HuH-7.5 (cell line): ENCODE results near the gene HNRNPF.

Source experiments
- DNase-seq: peaks from one replicate; pipeline ENCODE4 v3.0.0; 2011; ENCODE audit warnings: low spot score

The HNRNPF gene

DNA sequence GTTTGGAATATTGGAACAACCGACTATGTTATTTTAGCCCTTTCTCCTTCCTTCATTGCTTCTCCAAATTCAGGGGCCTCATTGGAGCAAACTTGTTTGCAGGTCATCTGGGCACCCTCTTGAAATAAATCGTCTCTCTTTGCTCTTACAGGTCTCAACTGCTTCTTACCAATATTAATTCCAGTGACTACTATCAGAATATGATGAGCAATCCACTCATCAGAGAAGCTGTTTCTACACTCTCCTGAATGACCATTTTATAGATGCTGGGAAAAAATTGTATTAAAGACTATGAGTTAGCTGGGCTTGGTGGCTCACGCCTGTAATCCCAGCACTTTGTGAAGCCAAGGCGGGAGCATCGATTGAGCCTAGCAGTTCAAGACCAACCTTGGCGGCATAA lies 12.5 kb upstream of the HNRNPF start:
- DNase-seq, result no peak

DNA sequence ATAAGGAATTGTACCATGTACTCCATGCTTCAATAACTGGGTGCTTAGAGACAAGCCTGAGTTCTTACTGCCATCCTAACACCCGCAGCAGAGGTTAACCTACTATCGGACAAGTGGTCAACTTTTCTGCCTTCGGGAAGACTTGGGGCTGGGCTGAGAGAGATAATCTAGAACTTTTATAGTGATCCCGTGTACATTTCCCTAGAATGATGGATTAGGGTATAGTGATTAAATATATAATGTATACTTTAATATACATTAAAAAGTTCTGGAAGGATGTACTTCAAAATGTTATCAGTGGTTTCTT lies 12.2 kb upstream of the HNRNPF start:
- no peak for DNase-seq

DNA sequence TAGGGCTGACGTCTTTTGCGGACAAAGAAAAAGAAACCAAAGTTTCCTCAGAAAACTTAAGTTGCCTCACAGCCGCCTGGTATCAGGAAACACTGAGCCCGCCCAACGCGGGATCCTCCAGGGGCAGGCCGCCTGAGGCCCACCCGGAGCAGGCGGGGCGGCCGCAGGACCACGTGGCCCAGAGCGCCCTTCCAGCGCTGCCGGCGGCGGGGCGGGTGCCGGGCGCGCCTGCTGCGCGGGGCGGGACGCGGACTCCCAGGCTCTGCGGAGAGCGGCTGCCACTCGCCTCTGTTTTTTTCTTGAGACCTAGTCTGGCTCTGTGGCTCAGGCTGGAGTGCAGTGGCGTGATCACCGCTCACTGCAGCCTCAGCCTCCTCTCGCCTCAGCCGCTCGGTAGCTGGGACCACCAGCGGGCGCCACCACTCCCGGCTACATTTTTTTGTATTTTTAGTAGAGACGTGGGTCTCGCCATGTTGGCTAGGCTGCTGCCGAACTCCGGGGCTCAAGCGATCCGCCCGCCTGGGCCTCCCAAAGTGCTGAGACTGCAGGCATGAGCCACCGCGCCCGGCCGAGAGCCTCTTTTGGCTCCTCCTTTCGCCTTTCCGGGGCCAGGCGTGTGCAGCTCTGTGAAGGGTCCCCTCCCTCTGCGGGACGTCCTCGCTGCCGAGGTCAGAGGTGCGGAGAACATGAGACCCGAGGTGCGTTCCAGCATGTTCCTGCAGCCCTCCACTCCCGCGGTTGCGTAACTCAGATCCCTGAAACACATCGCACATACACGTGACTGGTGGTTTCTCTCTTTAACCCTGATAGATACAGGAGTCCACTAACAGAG lies 11.6 kb upstream of the HNRNPF start:
- DNase-seq, result peak; percentile 55

DNA sequence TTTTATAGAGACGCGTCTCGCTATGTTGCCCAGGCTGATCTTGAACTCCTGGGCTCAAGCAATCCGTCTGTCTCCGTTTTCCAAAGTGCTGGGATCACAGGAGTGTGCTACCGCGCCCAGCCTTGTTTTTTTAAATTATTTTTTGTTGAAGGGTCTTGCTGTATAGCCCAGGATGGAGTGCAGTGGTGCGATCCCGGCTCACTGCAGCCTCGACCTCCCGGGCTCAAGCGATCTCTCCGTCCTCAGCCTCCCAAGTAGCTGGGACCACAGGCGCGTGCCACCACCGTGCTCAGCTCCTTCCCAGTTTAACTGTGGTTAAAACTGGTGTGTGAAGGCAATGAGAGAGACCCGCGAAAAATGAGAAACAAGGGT lies 11.0 kb upstream of the HNRNPF start:
- DNase-seq, result no peak

DNA sequence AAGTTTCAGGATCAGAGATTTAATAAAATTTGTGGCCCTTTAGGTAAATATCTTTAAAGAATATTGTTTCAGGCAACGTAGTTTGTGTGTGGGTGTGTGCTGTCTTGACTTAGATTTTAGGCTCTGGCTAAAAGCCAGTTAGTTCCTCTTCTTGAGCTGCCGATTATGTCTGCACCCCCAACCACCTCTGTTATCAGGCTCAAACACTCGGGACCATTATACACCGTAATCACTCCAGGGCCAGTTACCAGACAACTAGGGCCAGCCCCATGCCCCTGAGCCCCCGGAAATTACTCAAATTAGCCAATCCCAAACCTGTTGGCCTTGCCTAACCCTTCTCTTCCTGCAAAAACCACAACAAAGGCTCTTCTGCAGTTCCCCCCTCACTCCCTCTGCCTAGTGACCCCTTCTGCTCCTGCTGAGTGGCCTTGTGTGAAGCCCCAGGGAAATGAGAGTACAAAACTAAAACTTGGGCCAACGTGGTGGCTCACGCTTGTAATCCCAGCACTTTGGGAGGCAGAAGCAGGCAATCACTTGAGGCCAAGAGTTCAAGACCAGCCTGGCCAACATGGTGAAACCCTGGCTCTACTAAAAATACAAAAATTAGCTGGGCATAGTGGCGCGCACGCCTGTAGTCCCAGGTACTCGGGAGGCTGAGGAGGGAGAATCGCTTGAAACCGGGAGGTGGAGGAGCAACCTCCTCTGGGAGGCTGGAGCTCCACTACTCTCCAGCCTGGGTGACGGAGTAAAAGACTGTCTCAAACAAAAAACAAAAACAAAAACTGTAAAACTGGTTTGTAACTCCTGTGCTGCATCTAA lies 9.2 kb upstream of the HNRNPF start:
- DNase-seq, result no peak

DNA sequence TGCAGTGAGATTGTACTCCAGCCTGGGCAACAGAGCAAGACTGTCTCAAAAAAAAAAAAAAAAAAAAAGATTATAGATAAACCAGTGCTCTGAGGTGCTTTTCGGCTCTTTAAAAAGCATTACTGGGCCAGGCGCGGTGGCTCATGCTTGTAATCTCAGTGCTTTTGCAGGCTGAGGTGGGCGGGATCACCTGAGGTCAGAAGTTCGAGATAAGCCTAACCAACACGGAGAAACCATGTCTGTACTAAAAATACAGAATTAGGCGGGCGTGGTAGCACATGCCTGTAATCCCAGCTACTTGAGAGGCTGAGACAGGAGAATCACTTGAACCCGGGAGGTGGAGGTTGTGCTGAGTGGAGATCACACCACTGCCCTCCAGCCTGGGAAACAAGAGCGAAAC lies 6.6 kb upstream of the HNRNPF start:
- no peak for DNase-seq

DNA sequence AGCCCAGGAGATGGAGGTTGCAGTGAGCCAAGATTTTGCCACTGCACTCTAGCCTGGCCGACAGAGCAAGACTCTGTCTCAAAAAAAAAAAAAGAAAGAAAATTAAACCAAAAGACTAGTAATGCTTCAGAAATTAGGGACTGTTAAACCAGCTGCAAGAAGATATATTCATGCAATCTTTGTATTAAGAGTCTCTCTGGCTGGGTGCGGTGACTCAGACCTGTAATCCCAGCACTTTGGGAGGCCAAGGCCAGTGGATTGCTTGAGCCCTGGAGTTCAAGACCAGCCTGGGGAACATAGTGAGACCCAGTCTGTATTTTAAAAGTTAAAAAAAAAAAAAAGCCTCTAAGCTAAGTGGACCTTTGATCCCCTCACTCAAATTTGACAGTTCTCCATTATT lies 2.5 kb upstream of the HNRNPF start:
- no peak for DNase-seq

DNA sequence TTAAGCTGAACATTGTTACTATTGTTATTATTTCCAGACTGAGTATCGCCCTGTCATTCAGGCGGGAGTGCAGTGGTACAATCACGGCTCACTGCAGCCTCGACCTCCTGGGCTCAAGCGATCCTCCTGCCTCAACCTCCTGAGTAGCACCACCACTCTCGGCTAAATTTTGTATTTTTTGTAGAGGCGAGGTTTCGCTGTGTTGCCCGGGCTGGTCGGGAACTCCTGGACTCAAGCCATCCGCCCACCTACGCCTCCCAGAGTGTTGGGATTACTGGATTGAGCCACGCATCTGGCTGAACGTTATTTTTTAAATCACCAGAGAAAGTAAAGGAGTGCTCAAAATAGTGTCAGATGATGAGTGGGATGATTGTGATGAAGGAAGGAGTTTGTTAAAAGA lies 1.4 kb upstream of the HNRNPF start:
- DNase-seq, result no peak

DNA sequence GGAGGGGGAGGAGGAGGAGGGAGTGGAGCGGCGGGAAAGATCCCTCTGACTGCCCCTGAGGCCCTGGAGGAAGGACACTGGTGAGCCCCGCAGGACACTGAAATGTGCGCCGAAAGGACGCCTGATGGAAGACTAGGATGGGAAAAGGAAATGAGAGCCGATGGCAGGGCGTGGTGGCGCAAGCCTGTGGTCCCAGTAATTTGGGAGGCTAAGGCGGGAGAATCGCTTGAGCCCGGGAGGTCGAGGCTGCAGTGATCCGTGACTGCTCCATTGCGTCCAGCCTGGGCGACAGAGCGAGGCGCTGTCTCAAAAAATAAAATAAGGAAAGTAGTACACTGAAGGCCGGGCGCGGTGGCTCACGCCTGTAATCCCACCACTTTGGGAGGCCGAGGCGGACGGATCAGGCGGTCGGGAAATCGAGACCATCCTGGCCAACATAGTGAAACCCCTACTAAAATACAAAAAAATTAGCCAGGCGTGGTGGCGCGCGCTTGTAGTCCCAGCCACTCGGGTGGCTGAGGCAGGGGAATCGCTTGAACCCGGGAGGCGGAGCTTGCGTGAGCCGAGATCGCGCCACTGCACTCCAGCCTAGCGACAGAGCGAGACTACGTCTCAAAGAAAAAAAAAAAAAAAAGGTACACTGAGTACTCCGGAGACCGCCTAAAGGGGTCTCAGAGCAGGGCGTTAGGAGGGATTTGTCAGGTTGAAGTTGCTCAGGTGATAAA lies 561 bp upstream of the HNRNPF start:
- no peak for DNase-seq

DNA sequence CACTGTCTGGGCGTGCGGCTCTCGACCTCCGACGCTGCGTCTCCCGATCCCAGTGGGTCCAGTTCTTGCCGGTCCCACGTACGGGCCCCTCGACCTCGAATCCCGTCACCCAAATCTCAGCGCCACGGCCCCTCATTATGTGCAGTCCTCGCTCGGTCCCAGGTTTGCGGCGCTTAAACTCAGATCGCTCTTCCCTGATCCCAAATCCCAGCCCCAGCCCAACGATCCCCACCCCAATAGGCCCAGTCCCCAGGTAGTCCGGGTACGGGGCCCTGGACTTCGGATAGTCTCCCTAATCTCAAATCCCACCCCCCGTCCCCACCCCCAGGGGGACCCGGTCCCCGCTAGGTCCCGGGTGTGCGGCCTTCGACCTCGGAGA lies 666 bp downstream of the HNRNPF start:
- no peak for DNase-seq

DNA sequence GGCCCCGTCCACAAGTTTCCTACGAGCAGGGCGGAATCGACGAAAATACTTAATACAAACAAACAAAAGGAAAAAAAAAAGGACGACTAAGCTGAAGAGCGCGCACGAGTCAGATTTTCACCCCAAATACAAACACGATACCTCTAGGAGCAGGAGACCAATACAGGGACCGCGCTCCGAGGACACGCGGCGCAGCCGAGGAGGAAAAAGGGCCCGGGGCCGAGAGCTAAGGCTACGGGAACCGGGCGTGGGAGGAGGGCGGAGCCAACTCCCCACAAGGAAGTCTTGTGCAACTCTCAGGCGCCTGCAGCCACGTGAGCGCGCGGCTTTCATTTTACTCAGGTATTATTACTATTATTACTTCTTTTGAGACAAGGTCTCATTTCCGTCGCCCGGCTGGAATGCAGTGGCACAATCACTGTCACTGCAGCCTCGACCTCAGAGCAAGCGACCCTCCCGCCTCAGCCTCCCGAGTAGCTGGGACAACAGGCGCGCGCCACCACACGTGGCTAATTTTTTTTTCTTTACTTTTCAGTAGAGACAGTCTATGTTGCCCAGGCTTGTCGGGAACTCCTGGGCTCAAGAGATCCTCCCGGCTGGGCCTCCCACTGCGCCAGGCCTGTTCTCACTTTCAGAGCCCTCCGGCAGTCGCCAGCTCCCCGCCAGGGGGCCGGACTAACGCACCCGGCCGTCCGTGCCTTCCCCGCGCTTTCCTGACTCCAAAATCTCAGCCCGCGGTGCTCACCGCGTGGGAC lies 1.2 kb downstream of the HNRNPF start:
- DNase-seq, result peak; percentile 78

DNA sequence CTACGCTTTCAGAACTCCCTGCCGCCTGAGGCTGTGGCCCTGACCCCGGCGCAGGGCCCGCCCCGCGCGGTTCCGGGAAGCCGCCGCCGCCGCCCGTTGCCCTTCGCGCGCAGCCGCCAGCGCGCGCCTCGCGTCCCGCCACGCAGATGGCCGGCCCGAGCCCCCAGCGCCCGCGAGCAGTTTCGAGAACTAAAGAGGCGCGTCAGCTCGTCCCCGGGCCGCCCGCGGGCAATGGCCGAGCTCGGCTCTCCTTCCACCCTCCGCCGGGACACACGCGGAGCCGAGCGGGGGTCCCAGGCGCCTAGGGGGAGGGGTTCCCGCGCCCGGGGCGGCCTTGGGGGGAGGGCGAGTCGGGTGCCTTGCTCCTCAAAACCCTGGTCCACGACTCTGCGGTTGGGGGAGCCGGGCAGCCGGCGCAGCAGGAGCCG lies 1.8 kb downstream of the HNRNPF start:
- peak; percentile 24 for DNase-seq

DNA sequence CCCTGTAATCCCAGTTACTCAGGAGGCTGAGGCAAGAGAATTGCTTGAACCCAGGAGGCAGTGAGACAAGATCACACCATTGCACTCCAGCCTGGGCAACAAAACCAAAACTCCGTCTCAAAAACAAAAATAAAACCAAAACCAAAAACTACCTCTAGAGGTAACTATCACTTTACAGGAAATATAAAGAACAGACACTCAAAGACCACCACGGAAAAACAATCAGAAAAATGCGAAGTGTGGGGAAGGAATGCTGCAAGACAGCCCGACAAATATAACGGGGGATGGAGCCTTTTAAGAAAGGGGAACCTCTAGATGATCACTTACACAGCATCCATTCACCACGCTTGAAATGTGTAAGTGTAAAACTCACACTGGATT lies 4.3 kb downstream of the HNRNPF start:
- no peak for DNase-seq

DNA sequence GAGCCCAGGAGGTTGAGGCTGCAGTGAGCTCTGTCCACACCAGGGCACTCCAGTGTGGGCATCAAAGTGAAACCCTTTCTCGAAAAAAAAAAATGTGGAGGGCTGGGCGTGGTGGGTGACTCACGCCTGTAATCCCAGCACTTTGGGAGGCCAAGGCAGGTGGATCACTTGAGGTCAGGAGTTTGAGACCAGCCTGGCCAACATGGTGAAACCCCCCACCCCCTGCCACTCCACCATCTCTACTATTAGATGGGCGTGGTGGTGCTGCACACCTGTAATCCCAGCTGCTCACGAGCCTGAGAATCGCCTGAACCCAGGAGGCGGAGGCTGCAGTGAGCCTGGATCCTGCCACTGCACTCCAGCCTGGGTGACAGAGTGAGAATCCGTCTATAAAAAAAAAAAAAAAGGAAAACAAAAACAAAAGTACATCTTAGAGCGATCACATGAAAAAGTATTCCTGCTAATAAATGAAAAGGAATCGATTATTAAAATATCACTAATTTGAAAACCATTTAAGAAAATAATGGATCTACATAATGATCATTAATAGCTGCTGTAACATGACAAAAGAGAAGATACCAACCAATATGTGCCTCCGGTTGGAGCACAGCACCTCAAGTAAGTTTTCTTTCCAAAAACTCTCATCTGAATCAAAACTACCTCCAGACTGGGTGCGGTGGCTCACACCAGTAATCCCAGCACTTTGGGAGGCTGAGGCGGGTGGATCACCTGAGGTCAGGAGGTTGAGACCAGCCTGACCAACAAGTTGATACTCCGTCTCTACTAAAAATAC lies 4.9 kb downstream of the HNRNPF start:
- DNase-seq, result no peak

DNA sequence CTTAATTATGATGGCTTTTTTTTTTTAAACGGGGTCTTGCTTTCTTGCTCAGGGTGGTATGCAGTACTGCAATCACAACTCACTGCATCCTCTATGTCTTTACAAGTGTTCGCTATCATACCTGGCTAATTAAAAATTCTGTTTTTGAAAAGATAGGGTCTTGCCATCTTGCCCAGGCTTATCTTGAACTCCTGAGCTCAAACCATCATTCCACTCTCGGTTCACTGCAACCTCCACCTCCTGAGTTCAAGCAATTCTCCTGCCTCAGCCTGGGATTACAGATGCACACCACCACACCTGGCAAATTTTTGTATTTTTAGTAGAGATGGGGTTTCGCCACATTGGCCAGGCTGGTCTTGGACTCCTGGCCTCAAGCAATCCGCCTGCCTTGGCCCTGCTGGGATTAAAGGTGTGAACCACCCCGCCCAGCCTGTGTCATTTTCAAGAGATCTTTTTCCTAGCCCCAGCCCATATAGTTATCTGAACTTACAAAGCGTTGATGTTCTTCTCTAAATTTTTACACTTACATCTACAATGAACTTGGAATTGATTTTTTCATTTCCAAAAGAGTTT lies 6.0 kb downstream of the HNRNPF start:
- no peak for DNase-seq

DNA sequence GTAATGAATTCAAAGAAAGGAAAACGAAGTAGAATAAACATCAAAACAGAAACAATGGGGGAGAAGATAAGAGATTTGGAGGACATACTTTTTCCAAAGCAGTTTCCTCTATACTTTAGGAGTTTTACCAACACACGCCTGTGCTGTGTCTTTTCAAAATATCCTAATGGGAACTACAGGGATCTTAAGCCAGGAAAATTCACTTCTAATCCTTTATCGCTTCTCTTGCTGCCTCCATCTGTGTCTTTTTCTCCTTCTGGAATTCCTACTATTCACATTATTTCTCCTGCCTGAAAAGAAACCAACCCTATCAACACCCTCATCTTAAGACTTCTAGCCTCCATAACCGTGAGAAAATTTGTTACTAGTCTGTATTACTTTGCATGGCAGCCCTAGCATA lies 6.8 kb downstream of the HNRNPF start:
- no peak for DNase-seq

DNA sequence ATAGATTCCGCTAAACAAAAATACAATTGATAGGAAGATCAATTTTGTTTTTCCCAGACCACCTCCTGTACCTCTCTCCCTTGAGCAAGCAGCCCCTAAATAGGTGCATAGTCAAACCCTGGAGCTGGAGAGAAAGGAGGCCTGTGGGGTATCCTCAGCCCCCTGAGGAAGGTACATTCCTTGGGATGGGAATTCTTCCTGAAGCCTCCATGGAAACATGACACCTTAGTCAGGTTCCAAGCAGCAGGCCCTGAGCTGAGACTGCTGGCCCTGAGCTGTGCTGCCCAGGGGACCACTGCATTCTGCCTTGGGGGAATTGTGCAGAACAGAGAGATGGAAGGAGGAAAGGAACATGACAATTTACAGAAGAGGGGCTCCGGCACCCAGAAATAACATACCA lies 7.4 kb downstream of the HNRNPF start:
- DNase-seq, result no peak

DNA sequence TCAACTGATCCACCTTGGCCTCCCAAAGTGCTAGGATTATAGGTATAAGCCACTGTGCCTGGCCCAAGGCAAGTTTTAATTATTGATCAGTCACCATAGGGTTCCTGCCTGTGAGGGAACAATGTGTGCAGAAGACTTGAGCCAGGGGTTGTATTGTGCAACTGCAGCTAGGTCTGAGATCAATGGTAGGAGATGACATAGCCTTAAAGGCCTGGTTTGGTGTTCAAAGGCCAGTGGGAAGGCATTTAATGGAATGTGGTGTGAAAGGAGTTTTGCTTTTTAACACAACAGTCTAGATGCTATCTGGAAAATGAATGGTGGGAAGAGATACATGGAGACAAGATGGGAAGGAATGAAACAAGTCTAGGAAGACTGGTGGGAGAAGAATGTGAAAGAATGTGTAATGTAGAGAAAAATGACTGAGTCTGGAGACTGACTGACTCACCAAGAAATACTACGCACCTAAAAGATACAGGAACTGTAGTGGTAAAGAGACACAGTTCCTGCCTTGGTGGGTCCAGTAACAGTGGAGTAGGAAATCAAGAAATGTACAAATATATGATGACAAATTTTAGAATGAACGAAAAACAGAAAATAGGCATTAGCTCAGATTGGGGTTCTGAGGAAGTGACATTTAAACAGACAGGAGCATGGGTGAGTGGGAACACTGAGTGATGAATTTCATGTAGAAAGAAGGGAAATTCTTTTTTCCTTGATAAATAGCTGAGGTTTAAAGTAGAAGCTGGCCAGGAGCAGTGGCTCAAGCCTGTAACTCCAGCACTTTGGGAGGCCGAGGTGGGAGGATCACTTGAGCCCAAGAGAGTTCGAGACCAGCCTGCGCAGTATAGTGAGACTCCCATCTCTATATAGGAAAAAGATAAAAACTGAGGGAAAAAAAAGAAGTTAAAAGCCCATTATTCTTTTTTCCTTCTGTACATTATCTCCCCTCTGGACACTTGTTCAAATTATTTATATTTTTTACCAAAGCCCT lies 9.4 kb downstream of the HNRNPF start:
- no peak for DNase-seq

DNA sequence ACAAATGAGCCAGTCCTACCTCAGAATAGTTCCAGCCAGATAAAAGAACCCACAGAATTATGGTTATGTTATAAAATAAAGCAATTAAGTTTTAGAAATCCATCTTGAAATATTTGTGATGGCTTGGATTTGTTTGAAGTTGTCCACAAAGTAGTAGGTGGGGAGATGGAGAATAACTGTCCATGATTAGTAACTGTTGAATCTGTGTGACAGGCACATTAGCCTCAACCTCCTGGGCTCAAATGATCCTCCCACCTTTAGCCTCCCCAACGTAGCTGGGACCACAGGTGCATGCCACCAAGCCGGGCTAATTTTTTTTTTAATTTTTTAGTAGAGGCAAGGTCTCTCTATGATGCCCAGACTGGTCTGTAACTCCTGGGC lies 10.1 kb downstream of the HNRNPF start:
- no peak for DNase-seq
